ENCODE data around the gene MAMDC4.
"Not testable (repeated sequence)": the region's sequence is repeated elsewhere in the genome, so short reads cannot be mapped to it uniquely, and the experiment has no call there.

MAMDC4 gene

GRCh38 chr9:136851941-136852663 is at the start of gene MAMDC4:
MAMDC4 (plus strand) TSS chr9:136852346; CDS start chr9:136852417, 71 bp downstream.
- no peak for DNase-seq

DNA sequence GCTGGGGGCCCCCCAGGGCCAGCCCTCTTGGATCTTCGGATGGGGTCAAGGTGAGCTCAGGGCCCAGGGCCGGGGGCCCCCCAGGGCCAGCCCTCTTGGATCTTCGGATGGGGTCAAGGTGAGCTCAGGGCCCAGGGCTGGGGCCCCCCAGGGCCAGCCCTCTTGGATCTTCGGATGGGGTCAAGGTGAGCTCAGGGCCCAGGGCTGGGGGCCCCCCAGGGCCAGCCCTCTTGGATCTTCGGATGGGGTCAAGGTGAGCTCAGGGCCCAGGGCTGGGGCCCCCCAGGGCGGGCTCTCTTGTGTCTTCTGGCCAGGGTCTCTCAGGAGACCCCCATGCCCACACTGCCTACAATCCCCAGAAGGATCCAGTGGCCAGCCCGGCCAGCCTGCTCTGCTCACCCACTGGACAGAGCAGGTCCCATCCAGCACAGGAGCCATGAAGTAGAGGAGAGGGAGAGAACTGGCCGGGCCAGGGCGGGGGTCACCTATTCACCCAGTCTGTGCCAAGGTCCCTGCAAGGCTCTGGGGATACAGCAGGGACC is 49.1 kb upstream of the MAMDC4 start:
- DNase-seq, result not testable (repeated sequence)

- peak; percentile 2 for DNase-seq
These were observed 48.3 kb upstream of the MAMDC4 start for GRCh38 chr9:136803551-136804508.

- no peak for DNase-seq
These were observed 47.5 kb upstream of the MAMDC4 start for GRCh38 chr9:136804509-136805206.

- no peak for DNase-seq
These were observed 46.9 kb upstream of the MAMDC4 start for GRCh38 chr9:136805207-136805740.

- DNase-seq, result no peak
These were observed 46.1 kb upstream of the MAMDC4 start for GRCh38 chr9:136806067-136806466.

DNA sequence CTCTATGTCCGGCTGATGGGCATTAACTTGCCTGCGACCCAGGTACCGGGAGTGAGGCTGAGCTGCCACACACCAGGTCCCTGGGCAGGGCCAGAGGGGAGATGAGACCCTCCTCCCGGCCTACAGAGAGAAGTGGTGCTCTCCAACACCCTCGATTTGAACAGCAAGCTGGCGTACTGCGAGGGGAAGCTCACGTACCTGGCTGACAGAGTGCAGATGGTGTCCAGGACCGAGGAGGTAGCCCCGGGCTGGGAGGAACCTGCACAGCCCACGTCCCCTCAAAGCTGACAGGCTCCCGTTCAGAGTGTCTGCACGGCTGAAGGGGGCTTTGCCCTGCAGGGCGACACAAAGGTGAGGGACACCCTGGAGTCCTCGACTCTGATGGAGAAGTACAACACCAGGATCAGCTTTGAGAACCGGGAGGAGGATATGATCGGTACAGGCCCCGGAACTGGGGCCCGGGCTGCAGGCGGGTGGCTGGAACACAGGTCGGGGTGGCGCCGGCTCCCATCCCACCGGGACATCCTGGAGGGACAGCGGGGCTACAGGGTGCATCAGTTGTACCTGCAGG is 45.4 kb upstream of the MAMDC4 start:
- DNase-seq, result no peak

DNA sequence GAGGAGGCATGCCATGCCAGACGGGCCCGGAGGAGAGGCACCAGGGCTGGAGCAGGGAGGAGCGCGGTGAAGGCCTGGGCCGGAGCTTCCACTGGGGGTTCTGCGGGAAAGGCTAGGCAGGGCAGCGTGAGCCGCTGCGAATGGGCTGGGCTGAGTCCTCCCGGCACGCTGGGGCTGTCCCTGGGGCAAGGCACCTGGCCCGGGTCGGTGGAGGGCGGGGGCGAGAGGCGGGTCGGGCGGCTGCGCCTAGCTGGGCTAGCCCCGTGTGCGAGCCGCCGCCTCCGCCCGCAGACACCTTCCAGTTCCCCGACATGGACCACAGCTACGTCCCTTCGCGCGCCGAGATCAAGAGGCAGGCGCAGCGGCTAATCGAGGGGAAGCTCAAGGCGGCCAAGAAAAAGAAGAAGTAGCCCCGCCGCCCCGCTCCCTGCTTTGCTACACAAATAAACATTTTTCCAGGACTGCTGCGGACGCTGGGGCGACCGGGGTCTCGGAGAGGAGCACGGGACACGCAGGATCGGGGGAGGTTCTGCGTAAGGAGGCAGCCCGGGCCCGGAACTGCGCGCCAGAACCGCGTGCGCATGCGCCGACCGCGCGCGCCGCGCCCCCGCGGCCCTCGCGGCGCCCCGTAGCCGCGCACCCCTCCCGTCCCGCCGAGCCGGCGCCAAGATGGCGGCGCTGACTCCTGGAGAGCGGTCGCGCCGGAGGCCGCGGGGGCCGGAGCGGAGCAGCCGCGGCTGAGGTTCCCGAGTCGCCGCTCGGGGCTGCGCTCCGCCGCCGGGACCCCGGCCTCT is 44.7 kb upstream of the MAMDC4 start, which contains the start of gene RABL6:
Gene RABL6 (plus strand): TSS at position 668 of the 794 bp plus-strand sequence. CDS start 249 bp downstream, outside the sequence.
- peak; percentile 24 for DNase-seq

DNA sequence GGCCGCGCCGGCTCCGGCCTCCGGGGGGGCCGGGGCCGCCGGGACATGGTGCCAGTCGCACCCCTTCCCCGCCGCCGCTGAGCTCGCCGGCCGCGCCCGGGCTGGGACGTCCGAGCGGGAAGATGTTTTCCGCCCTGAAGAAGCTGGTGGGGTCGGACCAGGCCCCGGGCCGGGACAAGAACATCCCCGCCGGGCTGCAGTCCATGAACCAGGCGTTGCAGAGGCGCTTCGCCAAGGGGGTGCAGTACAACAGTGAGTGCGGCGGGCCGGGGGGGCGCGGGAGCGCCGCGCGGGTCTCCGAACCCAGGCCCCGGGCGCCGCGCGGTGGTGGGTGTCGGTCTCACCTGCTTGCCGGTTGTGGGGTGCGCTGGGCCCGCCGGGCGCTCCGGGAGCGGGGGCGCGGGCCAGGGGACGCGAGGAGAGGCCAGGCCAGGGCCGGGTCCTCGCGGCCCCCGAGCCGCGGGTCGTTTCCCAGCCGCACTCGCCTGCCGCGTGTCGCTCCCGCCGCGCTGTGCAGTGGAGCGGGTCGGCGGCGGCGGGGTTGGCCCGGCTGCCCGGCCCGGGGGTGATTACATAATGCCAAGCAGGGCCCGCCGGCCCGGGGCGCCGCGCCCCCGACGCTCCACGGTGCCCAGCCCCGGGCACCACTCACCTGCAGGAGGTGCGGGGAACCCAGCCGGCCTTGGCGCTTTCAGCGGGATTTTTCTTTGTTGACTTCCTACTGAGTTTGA is 43.9 kb upstream of the MAMDC4 start:
- no peak for DNase-seq

DNA sequence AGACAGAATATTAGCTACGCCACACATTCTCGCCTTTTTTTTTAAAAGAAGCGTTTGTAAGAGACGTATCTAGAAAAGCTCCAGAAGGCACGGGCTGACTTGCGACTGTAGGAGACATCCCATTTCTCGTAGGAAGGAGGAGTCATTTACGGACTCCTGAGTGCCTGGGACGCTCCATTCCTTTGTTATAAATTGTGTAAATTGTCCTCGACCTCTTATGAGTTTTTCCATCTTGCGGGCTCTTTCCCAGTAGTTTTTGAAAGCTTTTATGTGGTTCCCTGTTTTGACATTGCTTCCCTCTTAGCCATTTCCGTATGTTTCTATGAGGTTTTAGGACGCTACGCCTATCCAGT is 43.4 kb upstream of the MAMDC4 start:
- peak; percentile 4 for DNase-seq

DNA sequence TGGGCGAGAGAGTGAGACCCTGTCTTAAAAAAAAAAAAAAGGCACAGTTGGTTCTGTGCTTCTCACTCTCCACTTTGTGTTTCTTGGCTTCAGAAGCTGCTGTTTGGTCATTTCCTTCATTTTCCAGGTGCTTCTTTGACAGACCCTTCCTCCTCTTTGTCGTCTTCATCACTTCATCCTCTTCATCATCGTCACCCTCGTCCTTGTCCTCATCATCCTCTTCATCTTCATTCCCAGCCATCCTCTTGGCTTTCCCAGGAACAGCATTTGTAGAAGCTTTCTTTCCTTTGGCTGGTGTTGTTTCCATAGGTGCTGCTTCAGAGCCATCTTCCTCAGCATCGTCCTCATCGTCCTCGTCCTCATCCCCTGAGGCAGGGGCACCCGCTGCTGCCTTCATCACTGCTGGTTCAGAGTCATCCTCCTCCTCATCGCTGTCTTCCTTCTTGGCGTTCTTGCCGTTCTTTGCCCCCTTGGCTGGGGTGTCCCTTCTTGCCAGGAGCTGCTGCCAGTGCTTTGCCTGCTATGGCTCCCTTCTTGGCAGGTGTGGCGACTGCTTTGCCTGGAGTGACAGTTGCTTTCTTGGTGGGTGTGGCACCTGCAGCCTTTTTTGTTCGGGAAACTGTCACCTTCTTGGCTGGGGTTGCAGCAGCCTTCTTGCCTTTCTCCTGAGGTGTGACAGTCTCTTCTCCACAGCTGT is 37.3 kb upstream of the MAMDC4 start:
- DNase-seq, result no peak

DNA sequence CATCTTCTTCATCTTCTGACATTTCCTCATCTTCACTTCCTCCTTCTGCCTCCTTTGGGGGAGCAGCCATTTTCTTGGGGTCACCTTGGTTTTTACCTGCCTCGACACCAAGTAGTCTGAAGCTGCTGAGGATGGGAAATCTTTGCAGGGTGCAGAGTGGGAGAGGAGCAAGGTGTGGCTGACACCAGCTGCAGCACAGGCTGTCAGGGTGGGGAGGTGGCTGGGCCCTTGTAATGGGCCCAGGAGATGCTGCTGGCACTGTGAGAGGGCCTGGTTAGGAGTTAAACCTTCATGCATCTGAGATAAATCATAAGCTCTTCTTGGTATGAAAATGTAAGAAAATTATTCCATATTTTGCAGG is 36.7 kb upstream of the MAMDC4 start:
- no peak for DNase-seq

GRCh38 chr9:136820971-136821825 is 30.9 kb upstream of the MAMDC4 start:
- no peak for DNase-seq

DNA sequence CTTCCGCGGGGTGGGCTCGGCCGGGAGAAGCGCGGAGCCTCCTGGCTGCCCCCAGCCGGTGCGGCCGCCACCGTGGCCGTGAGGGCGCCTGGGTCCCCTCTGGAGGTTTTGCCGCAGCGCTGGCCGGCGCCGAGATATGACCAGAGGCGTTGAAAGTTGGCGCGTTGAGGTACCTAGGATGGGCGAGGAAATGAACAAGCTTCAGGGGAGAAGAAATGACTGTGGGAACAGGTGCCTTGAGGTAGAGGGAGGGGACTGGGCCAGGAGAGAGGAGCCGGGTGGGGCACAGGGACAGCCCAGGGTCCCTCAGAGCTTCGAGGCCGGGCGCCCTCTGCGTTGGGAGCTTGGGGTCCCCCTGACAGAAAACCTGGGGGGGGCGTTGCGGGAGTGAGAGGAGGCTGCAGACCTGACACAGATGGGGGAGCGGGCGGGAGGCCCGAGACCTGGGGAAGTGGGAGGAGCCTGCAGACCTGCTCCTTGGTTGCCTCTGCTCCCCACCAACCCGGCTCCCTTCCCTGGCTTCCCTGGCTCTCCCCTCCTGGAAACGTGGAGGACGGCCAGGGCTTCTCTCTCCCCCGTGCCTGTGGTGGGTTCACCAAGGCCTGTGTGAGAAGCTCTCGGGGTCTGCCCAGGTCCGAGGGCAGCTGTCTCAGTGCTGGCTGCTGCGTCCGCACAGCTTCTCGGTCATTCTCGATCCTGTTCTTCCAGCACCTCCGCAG is 30.2 kb upstream of the MAMDC4 start:
- DNase-seq, result no peak

GRCh38 chr9:136823136-136824046 is 28.8 kb upstream of the MAMDC4 start:
- no peak for DNase-seq

GRCh38 chr9:136824496-136825225 is 27.5 kb upstream of the MAMDC4 start:
- no peak for DNase-seq
